ENCODE measurements around the gene HASPIN. TPM values are rescaled to one million over a fixed set of nuclear protein-coding genes. Genes with fewer than 3 reads are reported as not detected.
A peak's percentile ranks its signal among the peaks of the same experiment; 100 is the strongest.

HASPIN gene
- total RNA-seq, 1 experiment from 2014 or later, result 30.0 TPM

- no peak for TF ChIP-seq CTCF (IDR thresholded peaks at IDR 0.05)
- no peak for TF ChIP-seq ZNF425 (CRISPR knock-in tag; conservative IDR thresholded peaks at IDR 0.05)
- no peak for TF ChIP-seq JAZF1 (CRISPR knock-in tag; IDR thresholded peaks at IDR 0.05)
- no peak for TF ChIP-seq ZNF121 (CRISPR knock-in tag; IDR thresholded peaks at IDR 0.05)
- TF ChIP-seq SMAD3 (CRISPR knock-in tag; IDR thresholded peaks at IDR 0.05; ENCODE audit: borderline replicate concordance), result no peak
- TF ChIP-seq ZNF281 (CRISPR knock-in tag; IDR thresholded peaks at IDR 0.05), result no peak
- TF ChIP-seq TP53 (CRISPR knock-in tag; IDR thresholded peaks at IDR 0.05), result peak; percentile 39; the same call in 1 of the 2 replicates
- TF ChIP-seq GRHL2 (CRISPR knock-in tag; IDR thresholded peaks at IDR 0.05; ENCODE audit: insufficient replicate concordance, severe bottlenecking), result no peak
- no peak for TF ChIP-seq CBFB (CRISPR knock-in tag; IDR thresholded peaks at IDR 0.05; ENCODE audit: low read depth)
- TF ChIP-seq ATF2 (CRISPR knock-in tag; IDR thresholded peaks at IDR 0.05; ENCODE audit: borderline replicate concordance, low read depth), result no peak
- TF ChIP-seq IRF2 (CRISPR knock-in tag; IDR thresholded peaks at IDR 0.05; ENCODE audit: borderline replicate concordance, low read depth), result no peak
- TF ChIP-seq SP1 (CRISPR knock-in tag; conservative IDR thresholded peaks at IDR 0.05), result no peak; the same call in 1 of the 2 replicates
- TF ChIP-seq NFATC4 (CRISPR knock-in tag; IDR thresholded peaks at IDR 0.05), result no peak
- no peak for TF ChIP-seq ZNF512 (CRISPR knock-in tag; IDR thresholded peaks at IDR 0.05; ENCODE audit: borderline replicate concordance)
Observed at GRCh38 chr17:3695723-3696411, 27.8 kb upstream of the HASPIN start, which contains the start of gene P2RX5 (continued).

- Mint-ChIP-seq H3K27me3 (ENCODE audit: low read depth) (peaks cover 35% of the 10 kb centered on the region), H3K27ac (no peak overlapping the region), H3K4me3 (no peak overlapping the region), H3K4me1 (peaks cover 10% of the 10 kb centered on the region), H3K36me3 (peaks cover 7% of the 10 kb centered on the region), H3K9me3 (peaks cover 14% of the 10 kb centered on the region)
- DNase-seq (ENCODE audit: low spot score) (no peak), ATAC-seq (no peak)
- POLR2A ChIA-PET, result no interaction called here
- CTCF ChIA-PET, result interaction anchor here (2.3 to 5.0 kb wide), 2 partner anchors 14 to 95 kb away, joined by 8 to 85 read pairs; no protein-coding TSS in a partner anchor
- TF ChIP-seq ATF6 (CRISPR knock-in tag; IDR thresholded peaks at IDR 0.05), result no peak
- TF ChIP-seq ETV6 (CRISPR knock-in tag; IDR thresholded peaks at IDR 0.05), result no peak
- no peak for TF ChIP-seq NR1H2 (CRISPR knock-in tag; IDR thresholded peaks at IDR 0.05)
- TF ChIP-seq RORB (CRISPR knock-in tag; IDR thresholded peaks at IDR 0.05), result no peak
- TF ChIP-seq ZNF121 (CRISPR knock-in tag; IDR thresholded peaks at IDR 0.05), result no peak
- no peak for TF ChIP-seq SMAD4 (CRISPR knock-in tag; IDR thresholded peaks at IDR 0.05)
- TF ChIP-seq MAX (CRISPR knock-in tag; IDR thresholded peaks at IDR 0.05), result no peak
- no peak for TF ChIP-seq IRF1 (CRISPR knock-in tag; IDR thresholded peaks at IDR 0.05)
- TF ChIP-seq TEAD4 (CRISPR knock-in tag; IDR thresholded peaks at IDR 0.05), result no peak
- TF ChIP-seq NFATC4 (CRISPR knock-in tag; IDR thresholded peaks at IDR 0.05), result no peak
Observed at GRCh38 chr17:3697103-3697476, 26.6 kb upstream of the HASPIN start.

Data from WTC11 (cell line).